Measurements from ENCODE around the gene BLACAT1.
A peak's percentile ranks its signal among the peaks of the same experiment; 100 is the strongest.
"Not testable (repeated sequence)": the region's sequence is repeated elsewhere in the genome, so short reads cannot be mapped to it uniquely, and the experiment has no call there.

The BLACAT1 gene

GRCh38 chr1:205438213-205439158, 17.4 kb downstream of the BLACAT1 start:
- no peak for DNase-seq

DNA sequence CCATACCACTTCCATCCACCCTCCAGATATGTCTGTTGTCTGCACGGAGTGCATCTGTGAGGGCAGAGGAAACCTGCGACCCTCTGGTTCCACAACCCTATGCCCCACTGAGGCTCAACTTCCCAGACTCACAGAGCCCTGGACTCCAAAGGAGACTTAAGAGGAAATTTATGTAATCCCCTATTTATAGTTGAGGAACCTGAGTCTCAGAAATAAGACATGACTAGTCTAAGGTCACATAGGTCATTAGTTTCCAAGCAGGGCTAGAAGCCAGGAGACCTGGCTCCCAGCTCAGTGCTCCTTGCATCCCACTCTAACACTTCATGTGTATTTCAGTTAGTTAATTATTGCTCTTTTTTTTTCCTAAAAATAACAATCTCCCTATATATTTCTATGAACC, 18.3 kb downstream of the BLACAT1 start:
- DNase-seq = no peak

GRCh38 chr1:205436776-205437410, 19.0 kb downstream of the BLACAT1 start:
- no peak for DNase-seq

GRCh38 chr1:205435578-205436573, 20.0 kb downstream of the BLACAT1 start:
- no peak for DNase-seq

GRCh38 chr1:205434738-205435137, 21.1 kb downstream of the BLACAT1 start:
- no peak for DNase-seq

GRCh38 chr1:205432692-205433091, 23.2 kb downstream of the BLACAT1 start:
- DNase-seq = not testable (repeated sequence)

DNA sequence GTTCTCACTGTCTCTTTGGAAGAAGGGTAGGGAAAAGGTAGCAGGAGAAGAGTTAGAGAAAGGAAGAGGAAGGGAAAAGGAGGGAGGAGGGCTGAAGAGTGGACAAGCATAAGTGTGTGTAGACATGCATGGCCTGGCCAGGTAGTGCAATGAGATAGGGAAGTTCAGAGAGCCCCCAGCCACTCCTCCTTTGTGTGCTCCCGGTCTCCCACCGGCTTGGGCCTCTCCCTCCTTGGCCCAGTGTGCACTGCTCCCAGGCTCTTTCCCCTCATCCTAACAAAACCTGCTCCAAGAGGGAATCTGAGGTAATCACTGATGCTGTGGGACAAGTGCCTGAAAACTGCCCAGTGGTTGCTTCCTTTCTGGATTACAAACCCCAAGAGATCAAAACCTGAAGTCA, 23.7 kb downstream of the BLACAT1 start:
- no peak for DNase-seq

GRCh38 chr1:205430696-205431305, 25.0 kb downstream of the BLACAT1 start:
- peak; percentile 81 for DNase-seq

GRCh38 chr1:205429762-205430695, 25.8 kb downstream of the BLACAT1 start:
- no peak for DNase-seq

DNA sequence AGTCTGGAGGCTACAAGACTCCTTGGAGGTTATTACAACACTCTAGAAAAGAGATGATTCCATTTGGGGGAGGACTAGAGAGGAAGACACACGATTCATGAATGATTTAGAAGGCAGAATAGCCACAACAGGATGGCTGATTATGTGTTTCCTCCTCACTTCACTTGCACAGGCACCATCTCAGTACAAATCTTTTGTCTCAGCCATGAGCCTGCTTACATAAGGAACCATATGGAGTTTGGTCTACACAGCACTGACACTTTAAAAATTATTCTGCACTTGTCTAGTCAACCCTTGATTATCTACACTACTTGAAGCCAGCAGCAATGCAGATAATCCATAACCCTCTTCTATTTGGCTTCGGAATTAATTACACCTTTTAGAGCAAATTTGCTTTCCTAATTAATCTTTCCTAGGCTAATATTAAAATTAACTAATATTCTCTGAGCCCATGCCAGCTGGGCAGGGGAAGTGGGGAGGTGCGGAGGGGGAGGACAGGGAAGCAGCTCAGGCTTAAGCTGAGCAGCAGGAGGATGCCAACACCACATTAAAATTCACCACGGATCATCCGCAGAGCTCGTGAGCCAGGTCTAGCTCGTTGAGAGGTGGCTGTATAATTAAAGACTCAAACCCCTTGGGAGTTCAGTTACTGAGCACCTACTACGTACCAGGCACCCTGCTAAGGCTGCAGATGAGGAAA, 30.8 kb downstream of the BLACAT1 start:
- DNase-seq = no peak

DNA sequence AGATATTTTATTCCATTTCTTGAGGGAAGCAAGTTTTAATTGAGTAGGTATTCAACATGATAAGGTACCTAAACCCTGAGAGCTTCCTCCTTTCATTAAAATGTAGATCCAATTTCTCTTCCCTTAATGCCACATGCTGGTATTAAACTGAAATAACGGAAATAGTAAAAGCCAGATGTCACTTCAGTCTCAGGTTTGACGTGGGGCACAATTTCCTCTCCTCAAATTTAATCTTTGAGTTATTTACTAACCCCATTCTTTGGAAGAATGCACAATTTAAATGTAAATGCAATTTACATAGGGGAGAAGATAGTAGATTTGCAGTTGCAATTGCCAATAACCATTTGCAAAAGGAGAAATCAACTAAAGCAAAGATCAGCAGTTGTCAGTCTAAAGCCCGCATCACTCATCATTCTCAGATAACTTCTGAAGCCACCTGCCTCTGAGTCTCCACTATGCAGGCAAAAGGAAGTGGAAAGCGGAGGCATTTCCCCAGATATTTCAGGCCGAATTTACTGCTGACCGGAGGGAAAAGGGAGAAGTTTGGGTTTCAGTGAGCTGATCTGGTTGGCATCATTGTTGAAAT, 31.9 kb downstream of the BLACAT1 start:
- no peak for DNase-seq

GRCh38 chr1:205422993-205423642, 32.7 kb downstream of the BLACAT1 start:
- no peak for DNase-seq

DNA sequence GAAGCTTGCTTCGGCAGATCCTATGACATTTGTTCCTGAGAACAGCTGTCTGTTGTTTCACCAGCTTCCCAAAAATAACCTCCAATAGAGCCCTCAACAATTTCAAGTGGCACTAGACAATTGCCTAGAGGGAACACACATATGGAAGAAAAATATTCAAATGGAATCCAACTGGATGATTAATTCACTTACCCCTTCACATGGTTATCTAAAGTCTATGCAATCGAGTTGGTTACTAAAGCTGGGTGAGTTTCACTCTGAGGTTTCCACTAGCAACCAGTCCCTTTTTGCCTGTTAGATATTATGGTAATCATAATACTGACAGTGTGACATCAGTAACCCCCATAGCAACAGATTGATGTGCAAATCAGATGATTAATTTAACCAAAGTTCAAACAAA, 34.0 kb downstream of the BLACAT1 start, which contains the start of gene LEMD1:
Gene LEMD1 (minus strand): TSS at position 259 of the 400 bp plus-strand sequence. CDS start 1,520 bp downstream, outside the sequence.
- DNase-seq = no peak

DNA sequence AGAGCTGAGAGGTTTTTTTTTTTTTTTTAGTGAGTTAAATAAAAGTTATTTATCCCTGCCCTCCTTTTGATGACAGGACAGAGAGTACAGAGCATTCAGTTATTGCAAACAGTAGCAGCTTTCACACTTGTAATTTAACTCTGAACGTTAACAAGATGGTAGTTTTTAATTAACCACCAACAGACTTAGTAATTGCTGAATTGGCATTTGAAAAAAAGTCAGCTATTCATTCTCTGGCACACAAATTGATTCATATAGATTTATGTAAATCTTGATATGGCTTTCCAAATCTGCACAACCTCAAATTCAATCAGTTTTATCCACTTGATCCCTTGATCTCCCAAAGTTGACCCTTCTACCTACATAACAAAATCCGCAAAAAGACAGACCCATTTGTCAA, 34.9 kb downstream of the BLACAT1 start:
- no peak for DNase-seq

DNA sequence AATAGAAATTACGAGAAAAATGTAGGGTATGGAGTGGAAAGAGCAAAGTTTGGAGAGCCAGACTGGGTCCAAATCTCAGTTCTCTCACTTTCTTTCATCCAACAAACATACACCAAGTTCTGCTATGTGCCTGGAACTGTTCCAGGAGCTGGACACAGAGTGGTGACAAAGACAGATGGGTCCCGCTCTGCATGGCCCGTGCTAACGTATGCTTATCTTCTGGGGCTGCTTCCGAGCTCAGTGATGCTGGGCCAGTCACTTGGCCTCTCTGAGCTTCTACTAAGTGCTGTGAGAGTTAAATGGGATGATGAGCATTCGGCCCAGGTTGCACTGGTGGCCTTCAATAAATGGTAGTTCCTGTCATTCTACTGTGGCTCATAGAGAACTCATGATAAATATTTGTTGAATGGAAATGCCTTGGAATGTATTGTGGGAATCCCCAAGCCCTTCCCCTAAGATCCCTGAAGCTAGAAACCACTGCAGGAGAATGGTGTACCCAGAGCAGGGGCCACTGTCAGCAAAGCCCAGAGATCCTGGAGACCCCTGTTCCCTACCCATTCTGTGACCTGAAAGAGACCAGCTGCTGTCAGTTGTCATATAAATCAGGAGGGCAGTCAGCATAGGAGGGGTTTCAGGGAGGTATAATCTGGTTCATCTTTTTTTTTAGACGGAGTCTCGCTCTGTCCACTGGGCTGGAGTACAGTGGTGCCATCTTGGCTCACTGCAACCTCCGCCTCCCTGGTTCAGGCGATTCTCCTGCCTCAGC, 37.8 kb downstream of the BLACAT1 start:
- no peak for DNase-seq

DNA sequence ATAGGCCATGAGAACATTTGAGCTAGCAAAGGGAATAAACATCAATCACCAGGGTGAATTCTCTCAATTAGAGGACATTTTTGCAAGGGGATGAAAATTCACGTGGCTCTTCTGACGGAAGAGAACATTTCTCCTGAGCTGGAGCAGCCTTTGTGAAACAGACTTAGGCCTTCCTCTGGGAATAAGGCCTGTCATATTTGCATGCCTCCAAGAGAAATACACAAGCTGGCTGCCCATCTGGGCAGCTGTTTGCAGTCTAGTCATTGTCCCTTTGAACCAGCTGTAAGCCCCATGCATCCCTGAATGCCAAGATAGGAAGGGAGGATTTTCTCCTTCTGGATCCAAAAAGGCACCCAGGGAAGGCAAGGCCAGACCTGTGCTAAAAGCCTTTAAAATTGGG, 39.5 kb downstream of the BLACAT1 start:
- DNase-seq = no peak

GRCh38 chr1:205410581-205411298, 45.1 kb downstream of the BLACAT1 start:
- no peak for DNase-seq

DNA sequence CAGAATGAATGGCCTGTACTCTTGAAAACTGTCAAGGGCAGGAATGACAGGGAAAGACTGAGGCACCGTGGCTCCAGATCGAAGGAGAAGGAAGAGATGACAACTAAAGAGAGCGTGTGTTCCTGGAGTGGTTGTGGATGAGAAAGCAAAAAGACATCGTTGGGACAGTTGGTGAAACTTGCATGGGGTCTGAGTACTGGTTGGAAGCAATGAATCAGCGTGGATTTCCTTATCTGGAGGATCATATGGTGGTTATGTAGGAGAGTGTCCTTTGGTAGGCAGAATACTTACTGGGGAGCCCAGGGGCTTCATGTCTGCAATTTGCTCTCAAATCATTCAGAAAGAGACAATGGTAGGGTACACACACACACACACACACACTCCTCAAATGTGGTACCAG, 47.9 kb downstream of the BLACAT1 start:
- no peak for DNase-seq
